C4-2B (cell line): Measurements from ENCODE around the gene TECPR2.

ENCODE experiments used
- ZFX ChIP-seq: fragments of 450-650 bp; IDR thresholded peaks from 2 replicates; pipeline ENCODE4 v1.6.1; 2017
- TF ChIP-seq, protein P1 (sequence below): fragments of 450-650 bp; conservative IDR thresholded peaks from 2 replicates; pipeline ENCODE4 v1.5.1; 2017; ENCODE audit warnings: mild to moderate bottlenecking

GRCh38 chr14:102516531-102517391 lies 154.0 kb downstream of the TECPR2 start:
- TF ChIP-seq, protein P1, sequence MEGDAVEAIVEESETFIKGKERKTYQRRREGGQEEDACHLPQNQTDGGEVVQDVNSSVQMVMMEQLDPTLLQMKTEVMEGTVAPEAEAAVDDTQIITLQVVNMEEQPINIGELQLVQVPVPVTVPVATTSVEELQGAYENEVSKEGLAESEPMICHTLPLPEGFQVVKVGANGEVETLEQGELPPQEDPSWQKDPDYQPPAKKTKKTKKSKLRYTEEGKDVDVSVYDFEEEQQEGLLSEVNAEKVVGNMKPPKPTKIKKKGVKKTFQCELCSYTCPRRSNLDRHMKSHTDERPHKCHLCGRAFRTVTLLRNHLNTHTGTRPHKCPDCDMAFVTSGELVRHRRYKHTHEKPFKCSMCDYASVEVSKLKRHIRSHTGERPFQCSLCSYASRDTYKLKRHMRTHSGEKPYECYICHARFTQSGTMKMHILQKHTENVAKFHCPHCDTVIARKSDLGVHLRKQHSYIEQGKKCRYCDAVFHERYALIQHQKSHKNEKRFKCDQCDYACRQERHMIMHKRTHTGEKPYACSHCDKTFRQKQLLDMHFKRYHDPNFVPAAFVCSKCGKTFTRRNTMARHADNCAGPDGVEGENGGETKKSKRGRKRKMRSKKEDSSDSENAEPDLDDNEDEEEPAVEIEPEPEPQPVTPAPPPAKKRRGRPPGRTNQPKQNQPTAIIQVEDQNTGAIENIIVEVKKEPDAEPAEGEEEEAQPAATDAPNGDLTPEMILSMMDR: peak; percentile 99
- no peak for TF ChIP-seq ZFX
